Occipital lobe (tissue), 2 donors: Measurements from ENCODE around the gene SFRP2. TPM values are rescaled to one million over a fixed set of nuclear protein-coding genes. Genes with fewer than 3 reads are reported as not detected.

Source experiments
- DNase-seq: peaks from one replicate; lab custom pipeline; 2025; lab: John Stamatoyannopoulos, UW
- total RNA-seq: library from RNA; depleted of rRNA; stranded (reverse); fragments of >200 nt; gene quantifications from one replicate; pipeline ENCODE4 v1.2.3, GENCODE V29; 2014

SFRP2 gene, protein sequence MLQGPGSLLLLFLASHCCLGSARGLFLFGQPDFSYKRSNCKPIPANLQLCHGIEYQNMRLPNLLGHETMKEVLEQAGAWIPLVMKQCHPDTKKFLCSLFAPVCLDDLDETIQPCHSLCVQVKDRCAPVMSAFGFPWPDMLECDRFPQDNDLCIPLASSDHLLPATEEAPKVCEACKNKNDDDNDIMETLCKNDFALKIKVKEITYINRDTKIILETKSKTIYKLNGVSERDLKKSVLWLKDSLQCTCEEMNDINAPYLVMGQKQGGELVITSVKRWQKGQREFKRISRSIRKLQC
- total RNA-seq = 1.1 TPM

DNA sequence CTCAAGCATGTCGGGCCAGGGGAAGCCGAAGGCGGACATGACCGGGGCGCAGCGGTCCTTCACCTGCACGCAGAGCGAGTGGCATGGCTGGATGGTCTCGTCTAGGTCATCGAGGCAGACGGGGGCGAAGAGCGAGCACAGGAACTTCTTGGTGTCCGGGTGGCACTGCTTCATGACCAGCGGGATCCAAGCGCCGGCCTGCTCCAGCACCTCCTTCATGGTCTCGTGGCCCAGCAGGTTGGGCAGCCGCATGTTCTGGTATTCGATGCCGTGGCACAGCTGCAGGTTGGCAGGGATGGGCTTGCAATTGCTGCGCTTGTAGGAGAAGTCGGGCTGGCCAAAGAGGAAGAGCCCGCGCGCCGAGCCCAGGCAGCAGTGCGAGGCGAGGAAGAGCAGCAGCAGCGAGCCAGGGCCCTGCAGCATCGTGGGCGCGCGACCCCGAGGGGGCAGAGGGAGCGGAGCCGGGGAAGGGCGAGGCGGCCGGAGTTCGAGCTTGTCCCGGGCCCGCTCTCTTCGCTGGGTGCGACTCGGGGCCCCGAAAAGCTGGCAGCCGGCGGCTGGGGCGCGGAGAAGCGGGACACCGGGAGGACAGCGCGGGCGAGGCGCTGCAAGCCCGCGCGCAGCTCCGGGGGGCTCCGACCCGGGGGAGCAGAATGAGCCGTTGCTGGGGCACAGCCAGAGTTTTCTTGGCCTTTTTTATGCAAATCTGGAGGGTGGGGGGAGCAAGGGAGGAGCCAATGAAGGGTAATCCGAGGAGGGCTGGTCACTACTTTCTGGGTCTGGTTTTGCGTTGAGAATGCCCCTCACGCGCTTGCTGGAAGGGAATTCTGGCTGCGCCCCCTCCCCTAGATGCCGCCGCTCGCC is at the start of gene SFRP2:
Gene SFRP2, minus strand, starts transcription at position 671 of the 864 bp plus-strand sequence. Its CDS starts 248 bp downstream, at position 423.
- no peak for DNase-seq

DNA sequence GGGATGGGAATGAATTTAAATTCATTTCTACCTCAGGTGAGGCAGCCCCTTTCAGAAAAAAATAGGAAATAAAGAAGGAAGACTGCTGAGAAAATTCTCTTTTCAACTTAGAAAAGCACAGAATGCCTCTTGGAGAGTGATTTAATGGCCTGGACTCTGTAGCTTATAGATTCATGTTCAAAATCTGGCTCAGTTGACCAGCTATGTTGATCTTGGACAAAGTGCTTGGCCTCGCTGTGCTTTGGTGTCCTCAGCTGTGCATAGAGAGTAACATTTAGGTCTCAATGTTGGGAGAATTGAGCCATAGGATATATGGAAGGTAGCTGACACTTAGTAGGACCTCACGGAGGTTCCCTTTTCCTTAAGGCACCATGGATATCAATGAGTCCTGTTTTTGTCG is 49.7 kb upstream of the SFRP2 start:
- no peak for DNase-seq

DNA sequence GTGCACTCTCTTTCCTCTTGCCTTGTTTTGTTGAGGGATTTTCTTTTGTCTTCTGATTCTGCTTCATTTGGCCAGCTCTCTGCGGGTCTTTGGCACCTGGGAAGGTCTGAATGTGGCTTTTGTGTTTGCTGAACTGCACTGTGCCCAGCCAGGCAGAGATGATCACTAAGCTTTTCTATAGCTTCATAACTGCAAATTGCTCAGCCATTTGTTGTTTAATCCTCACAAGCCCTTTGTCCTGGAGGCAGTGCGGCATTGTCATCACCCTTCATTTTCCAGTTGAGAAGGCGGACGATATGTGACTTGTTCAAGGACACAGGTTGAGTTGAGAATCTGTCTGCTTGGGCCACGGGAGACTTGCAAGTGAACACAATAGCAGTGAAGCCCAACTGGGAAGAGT is 46.0 kb upstream of the SFRP2 start:
- no peak for DNase-seq

DNA sequence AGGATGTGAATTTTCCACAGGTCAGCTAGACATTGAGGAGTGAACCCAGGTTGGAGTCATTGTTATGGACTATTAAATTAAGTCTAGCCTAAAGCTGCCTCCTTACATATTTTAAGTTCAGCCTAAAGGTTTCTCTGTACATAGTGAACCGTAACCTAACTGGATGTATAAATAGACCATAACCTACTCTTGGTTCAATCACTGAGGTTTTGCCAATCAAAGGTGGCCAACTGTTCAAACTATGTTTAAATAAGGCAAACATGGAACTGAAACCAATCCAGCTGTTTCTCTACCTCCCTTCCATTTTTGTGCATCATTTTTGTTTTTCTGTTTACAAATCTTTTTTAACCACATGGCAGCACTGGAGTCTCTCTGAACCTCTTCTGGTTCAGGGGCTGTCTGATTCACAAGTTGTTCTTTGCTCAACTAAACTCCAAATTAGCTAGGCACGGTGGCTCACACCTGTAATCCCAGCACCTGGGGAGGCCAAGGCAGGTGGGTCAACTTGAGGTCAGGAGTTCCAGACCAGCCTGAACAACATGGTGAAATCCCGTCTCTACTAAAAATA is 43.9 kb upstream of the SFRP2 start:
- no peak for DNase-seq

DNA sequence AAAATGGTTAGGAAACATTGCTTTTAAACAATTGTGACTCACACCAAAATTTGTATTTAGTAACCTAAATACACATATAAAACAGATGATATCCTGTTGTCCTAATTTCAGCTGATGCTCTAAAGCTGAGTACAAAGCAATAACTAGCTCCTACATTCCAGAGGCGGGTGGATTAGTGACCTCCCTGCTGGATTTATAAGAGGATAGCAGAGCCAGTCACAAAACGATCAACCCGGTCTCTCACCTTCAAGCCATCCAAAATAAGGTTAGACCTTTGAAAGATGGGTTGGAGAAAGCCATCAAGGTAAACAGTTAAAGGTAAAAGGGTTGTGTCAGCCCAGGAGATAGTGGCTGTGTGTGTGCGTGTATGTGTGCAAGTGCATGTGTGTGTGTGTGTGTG is 43.2 kb upstream of the SFRP2 start:
- no peak for DNase-seq

DNA sequence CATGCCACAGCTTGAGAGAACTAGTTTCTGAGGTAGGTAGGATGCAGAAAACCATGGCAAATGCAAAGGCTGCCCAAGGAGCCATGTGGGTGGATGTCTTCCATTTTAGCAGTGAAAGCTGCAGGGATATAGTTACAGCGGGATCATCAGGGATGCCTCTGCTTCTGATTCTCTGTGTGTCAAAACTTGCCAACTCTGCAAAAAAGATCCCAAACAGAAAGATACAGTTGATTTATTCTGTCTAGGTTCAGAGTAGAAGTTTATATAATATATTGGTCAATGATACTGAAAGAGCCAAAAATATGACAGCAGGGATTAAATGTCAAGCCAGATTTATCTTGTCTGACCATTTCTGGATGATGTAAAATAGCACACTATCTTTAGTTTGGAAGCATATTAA is 42.4 kb upstream of the SFRP2 start:
- no peak for DNase-seq

DNA sequence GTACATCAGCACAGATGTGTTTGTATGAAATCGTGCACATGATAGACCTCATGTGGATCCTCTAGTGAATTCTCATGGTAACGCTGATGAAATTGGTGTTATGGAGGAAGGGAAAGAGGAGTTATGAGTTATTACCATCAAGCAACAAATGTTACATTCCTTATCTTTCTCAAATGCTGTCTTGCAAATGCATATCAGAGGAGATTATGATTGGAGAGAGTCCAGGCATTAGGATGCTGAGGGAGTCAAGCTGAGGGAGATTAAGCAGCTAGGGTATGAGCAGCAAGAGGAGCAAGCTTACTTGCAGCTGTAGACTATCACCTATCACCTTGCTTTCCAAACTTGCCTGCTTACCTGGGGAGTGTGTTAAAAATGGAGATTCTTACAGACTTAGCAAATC is 36.8 kb upstream of the SFRP2 start:
- no peak for DNase-seq

DNA sequence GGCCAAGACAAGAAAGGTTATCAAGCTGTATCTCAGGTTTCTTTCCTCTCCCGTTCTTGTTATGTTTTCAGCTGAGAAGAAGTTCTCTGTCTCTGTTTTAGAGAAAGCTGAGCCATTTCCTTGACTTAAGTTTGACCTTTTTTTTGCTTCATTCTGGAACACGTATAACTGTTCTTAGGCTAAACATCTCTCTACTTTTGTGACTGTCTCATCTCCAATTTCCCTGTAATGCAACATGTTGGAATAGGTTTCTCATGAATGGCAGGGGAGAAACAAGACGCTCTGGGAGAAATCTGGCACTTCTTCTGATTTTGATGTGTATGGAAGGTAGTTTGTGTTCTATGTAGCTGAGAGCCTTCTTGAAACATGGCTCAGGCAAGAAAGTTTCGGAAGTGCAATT is 36.2 kb upstream of the SFRP2 start:
- no peak for DNase-seq

DNA sequence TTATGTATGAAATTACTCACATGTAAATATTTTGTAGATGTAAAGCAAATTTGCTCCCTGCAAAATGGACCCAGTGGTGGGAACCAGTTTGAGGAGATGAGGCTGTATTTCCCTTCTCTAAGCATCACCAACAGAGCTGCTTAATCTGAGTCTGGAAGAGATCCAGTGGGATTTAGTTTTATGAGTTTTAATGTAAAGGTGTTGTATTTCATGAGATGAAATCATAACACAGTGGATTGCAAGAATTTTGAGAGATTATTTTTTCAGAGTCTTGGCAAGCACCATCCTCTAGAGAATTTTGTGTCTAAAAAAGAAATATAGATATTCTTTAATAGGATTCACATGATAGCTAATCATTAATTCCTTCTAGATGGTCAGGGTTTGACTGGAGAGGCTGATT is 35.6 kb upstream of the SFRP2 start:
- no peak for DNase-seq

DNA sequence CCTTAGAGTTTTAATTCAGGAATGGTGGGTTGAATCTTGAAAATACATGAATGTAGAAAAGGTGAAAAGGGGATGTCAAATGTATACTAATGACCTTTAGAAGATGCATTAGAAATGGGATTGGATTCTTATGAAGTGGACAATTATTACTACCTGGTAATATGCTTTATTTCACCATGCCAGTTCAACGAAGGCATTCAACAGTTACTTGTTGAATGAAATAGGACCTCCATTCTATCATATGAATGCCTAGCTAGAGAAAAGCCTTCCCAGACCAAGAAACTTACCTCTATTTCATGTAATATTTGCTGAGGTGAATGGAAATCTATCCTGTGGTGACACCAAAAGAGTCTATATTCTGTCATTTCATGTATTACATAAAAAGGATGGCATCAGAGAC is 34.6 kb upstream of the SFRP2 start:
- DNase-seq = no peak

DNA sequence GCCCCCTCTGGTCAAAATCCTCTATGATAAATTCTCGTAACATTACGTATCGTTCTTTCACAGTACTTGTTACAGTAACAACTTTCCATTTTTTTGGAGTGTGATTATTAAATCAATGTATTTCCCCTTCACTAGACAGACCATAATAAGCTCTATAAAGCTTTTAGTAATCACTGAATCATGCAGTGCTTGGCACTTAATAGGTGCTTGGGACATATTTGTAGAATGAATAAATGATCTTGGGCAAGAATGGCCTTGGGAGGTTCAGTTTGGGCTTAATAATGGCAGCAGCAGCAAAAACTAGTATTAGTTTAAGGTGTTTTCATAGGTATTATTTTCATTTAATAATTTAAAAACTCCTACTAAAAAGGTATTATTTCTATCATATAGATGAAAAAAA is 33.4 kb upstream of the SFRP2 start:
- DNase-seq = no peak

DNA sequence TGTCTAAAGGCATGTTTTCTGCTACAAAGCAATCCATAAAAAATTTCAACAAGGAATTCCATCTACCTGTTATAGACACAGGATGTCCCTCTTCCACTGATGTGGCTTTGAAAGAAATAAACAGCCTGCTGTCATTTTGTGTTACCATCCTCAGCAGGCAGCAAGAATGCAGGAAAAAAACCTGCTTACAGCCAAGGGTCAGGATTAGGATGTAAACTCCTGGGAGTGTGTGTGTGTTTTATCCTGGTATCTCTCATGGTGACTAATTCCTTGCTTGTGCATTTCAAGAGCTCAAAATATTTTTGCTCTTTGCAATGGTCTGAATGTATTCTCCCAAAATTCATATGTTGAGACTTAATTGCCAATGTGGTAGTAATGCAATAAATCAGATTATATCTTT is 28.6 kb upstream of the SFRP2 start:
- DNase-seq = no peak

DNA sequence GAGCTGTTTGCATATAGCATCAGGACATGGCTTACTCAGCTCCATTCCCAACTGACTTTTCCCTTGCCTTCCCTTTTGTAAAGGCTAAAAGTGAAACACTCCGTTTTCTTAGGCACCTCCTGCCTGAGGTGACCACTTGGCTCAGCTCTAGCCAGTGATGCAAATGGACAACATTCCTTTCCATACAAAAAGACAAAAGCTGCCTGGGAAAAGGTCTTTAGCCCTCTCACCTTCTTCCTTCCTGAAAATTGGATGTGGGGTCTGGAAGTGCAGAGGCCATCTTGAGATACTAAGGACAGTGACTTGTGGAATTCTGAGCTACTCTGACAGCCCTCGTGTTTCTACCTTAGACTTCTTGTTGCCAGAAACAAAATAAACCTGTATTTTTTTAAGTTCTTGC is 27.7 kb upstream of the SFRP2 start:
- DNase-seq = no peak

DNA sequence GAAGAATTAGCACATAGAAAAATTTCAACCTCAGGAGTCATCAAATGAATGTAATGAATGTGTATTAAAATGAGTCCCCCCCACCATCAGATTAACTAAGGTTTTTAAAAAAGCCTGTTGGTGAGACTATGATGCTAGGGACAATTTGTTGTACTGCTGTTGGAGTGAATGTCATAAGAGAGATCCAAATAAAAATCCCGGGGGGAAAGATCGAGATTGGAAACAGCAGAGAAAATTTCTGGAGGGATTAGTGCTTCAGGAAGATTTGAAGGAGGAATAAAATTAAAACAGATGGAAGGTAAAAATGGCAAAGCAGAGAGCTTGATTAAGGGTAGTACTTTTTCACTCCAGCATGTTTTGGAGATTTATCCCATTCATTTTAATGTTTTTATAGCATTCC is 25.9 kb upstream of the SFRP2 start:
- DNase-seq = no peak

DNA sequence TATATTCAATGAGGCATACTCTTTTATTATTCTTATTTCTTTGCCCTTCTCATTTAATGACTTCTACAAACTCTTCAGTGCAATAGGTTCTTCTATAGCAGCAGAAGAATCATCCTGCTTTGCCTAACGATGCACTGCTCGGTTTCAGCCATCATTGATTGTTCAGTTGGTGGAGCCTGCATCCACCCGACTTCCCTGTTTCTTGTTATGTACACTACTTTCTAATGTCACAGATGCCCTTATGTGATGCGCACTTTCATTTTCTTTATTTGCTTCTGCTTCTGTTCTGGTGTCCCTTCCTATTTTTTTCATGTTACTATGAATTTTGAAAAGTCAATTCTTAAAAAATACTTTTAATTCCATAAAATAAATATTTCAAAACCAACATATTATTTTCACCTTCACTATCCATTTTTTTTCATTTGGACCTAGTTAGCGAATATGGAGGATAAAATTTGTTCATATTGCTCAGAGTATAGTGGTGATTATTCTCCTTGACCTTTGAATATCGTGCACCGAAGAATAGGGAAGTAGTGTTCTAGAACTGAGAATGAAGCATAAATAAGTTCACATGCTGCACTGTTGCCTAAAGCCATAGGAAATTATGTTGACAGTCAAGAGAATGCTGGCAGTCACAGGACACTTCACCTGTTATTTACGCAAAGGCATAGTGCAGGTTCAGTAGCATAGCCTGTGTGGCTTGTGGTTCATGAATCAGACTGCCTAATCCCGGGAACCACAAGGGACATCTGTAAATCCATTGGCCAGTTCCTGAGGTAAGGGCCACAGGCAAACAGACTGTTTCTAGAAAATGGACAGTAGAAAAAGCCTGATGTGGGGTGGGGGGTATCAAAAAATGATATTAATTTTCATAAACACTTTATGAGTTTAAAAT is 21.3 kb upstream of the SFRP2 start:
- DNase-seq = no peak

DNA sequence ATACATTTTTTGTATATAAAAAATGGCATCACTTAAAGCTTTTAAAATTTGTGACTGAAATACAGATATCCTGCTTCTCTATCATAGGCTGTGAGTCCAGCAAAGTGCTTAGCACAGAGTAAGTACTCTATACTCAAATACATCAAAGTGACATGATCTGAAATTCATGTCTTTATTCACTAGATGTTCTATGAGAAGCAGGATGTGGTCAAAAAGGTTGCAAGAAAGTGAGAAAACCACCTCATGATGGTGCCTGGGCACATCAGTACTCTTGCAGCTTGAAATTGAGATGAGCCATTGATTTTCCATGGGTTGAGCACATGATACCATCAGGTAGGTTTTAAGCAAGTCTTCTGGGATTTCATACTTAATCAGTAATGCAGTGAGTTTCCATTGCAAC is 20.4 kb upstream of the SFRP2 start:
- DNase-seq = no peak

DNA sequence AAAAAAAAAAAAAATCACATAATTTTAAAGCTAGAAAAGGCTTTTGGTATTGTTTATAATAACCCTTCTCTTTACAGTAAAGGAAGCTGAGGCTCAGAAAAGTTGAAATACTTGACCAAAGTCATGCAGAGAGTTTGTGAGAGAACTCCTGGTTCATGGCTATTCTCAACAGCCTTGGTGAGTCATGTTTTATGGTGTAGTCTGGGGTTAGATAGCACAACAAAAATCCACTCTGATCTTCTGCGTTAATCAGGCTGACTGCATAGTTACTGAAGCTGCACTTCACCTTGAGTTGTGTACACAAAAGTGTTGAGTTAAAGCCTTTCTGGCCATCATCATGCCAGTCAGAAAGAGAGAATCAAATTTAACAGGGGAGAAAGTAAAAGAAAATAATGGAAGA is 19.3 kb upstream of the SFRP2 start:
- no peak for DNase-seq

DNA sequence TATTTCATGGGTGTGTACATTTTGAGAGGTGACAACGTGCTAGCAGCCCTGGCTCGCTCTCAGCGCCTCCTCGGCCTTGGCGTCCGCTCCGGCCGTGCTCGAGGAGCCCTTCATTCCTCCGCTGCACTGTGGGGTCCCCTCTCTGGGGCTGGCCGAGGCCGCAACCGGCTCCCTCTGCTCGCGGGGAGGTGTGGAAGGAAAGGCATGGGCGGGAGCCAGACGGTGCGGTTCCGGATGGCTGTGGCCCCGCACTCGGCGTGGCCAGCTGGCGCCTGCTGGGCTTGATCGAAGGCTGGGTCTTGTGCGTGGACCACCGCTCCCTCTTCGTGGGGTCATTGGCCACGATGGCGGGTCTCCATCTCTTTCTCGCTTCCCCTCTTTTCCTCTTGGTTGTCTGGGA is 17.2 kb upstream of the SFRP2 start:
- no peak for DNase-seq

DNA sequence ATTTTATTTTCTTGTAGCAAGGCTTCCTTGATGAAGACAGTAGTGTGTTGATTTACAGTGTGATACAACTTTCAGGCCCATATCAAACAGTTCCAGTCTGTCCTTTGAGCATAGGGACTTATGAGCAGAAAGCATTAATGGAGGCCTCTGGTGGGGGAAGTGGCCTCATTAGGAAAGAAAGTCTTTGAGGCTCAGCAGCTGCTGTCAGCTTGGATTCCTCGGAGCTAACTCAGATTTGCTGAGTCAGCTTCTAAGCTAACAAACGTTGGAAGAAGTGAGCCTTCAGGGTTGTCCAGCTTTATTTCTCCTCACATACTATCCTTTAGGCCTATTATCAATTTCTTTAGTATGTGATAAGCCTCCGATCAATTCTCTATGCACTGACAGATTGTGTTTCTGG is 15.8 kb upstream of the SFRP2 start:
- DNase-seq = no peak

DNA sequence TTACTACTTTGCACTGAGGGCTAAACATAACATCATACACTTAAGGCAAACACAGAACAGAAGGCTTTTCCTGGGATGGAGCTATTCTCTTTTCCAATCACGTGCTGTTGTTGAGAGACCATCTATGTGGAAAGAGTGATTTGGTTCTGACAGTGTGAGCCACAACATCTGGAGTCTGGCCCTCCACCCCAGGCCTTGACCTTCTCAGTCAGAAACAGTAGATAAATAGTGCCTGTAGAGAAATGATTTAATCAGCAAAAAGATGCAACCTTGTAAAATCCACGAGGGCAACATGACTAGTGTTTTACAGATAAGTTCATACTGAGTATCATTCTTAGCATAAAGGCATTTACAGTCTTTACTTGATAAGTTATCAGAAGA is 10.8 kb upstream of the SFRP2 start:
- DNase-seq = no peak

DNA sequence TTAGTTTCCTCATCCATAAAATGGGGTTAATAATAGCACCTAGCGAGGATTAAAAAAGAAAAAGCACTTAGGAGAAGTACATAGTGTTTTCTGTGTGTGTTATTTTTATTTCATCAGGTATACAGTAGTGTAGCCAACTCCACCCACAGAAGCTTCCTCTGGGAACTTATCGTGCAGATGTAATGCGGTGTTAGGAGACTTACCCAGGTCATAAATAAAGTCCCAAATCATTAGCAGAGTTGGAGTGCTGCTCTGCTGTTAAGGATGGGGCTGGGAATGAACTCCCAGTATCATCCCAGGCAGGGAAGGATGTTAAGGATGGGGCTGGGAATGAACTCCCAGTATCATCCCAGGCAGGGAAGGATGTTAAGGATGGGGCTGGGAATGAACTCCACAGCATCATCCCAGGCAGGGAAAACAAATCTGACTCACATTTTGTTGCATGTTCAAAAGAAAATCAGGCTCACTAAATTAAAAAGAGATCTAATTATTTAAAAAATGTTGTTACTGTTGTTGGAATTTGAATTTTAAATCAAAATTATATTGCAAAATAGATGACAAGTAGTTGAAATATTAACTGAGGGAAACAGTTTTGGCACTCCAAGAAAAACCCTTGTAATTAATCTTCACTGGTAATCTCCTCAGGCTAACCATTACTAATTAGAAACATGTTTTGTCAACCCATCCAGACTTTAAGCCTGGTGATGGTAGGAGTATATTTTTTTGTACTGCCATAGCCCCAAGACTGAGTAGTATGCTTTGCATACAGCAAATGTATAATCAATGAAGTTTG is 10.2 kb upstream of the SFRP2 start:
- DNase-seq = no peak
